ENCODE data around the gene SLC7A5. TPM values are rescaled to one million over a fixed set of nuclear protein-coding genes. Genes with fewer than 3 reads are reported as not detected.

Gene SLC7A5
- total and polyA plus RNA-seq, 2 experiments from 2014 or later: 69.9 to 79.0 TPM

- no peaks in the 10 kb centered on the region for H3K4me1 ChIP-seq (ENCODE audit: insufficient read depth)
- no peaks in the 10 kb centered on the region for H4K20me1 ChIP-seq (ENCODE audit: insufficient read depth)
- no peak overlapping the region for H3K4me2 ChIP-seq (ENCODE audit: unreplicated experiment)
- H3K79me2 ChIP-seq (ENCODE audit: insufficient read depth): no peaks in the 10 kb centered on the region
- H2AFZ ChIP-seq: no peak overlapping the region
- TF ChIP-seq EZH2 (IDR thresholded peaks at IDR 0.05; ENCODE audit: insufficient read depth, poor library complexity, severe bottlenecking): no peak
- TF ChIP-seq EZH2phosphoT487 (IDR thresholded peaks at IDR 0.05; ENCODE audit: insufficient read depth, low read depth): no peak
- no peak overlapping the region for H3K4me3 ChIP-seq
- no peak overlapping the region for H3K27ac ChIP-seq
- H3K36me3 ChIP-seq (ENCODE audit: low read depth): no peaks in the 10 kb centered on the region
- H3K9ac ChIP-seq: no peak overlapping the region
- H3K9me3 ChIP-seq (ENCODE audit: low read depth): no peaks in the 10 kb centered on the region
- no peak for DNase-seq
- in situ Hi-C loops (cut with MboI): no loop called here
- H3F3A ChIP-seq (ENCODE audit: insufficient read depth): no peaks in the 10 kb centered on the region
- 51 to 53% methylated on average over 38 of the region's 38 CpGs for WGBS, 2 experiments (ENCODE audit: low coverage in 1 of 2, low lambda C conversion rate in 2 of 2, missing lambda C conversion rate in 2 of 2)
- 0 out of 2 replicates have a peak, but pooled peaks cover 5% of the 10 kb centered on the region for H3K27me3 ChIP-seq (replicated peaks; ENCODE audit: insufficient read depth)
- H3K9me2 ChIP-seq (ENCODE audit: insufficient read depth): no peaks in the 10 kb centered on the region
These were observed 47.0 kb downstream of the SLC7A5 start for GRCh38 chr16:87822108-87822970.

DNA sequence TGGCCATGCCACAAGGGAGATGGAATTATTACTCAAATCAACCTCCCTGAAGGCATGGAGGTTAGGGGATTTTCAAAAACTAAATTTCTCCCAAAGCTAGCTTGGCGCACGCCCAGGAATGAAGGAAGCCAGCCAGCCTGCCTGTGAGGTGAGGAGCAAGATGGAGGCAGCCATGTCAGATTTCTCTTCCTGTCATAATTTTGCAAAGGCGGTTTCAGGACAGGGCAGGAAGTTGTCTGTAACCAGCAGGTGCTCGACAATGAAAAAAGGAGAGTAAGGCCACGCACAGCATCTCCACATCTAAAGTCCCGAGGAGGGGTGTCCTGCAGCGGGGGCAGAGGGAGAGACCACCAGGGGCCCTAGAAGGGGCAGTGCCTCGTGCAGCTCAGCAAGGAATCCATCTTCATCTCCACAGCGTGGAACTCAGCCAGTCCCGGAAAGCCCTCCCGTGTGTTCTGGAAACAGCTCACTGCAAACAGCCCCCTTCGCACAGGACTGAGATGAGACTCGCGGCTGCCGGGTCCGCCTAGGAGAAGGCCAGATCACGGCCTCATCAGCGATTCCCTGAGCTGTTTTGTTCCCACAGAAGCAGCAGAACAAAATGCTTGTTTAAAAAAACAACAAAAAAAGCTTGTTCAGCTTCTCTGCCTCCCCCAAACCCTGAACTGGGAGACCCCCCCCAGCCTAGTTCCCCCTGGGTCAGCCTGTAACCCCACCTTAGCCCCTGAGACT lies 47.8 kb downstream of the SLC7A5 start:
- Histone ChIP-seq H3K4me2 (ENCODE audit: unreplicated experiment) (no peak overlapping the region), H4K20me1 (ENCODE audit: insufficient read depth) (no peaks in the 10 kb centered on the region), H3K9me3 (ENCODE audit: low read depth) (no peaks in the 10 kb centered on the region), H3K27me3 (replicated peaks; ENCODE audit: insufficient read depth) (0 out of 2 replicates have a peak, but pooled peaks cover 5% of the 10 kb centered on the region), H3K9ac (no peak overlapping the region), H3K9me2 (ENCODE audit: insufficient read depth) (no peaks in the 10 kb centered on the region), H3K79me2 (ENCODE audit: insufficient read depth) (no peaks in the 10 kb centered on the region), H3K4me1 (ENCODE audit: insufficient read depth) (no peaks in the 10 kb centered on the region), H3K4me3 (no peak overlapping the region), H3K27ac (no peak overlapping the region), H3F3A (ENCODE audit: insufficient read depth) (no peaks in the 10 kb centered on the region), H2AFZ (no peak overlapping the region), H3K36me3 (ENCODE audit: low read depth) (no peaks in the 10 kb centered on the region)
- no peak for DNase-seq
- TF ChIP-seq EZH2phosphoT487 (IDR thresholded peaks at IDR 0.05; ENCODE audit: insufficient read depth, low read depth) (no peak), EZH2 (IDR thresholded peaks at IDR 0.05; ENCODE audit: insufficient read depth, poor library complexity, severe bottlenecking) (no peak)
- 58 to 59% methylated on average over 18 of the region's 18 CpGs for WGBS, 2 experiments (ENCODE audit: low coverage in 1 of 2, low lambda C conversion rate in 2 of 2, missing lambda C conversion rate in 2 of 2)
- in situ Hi-C loops (cut with MboI): no loop called here

GRCh38 chr16:87819983-87820382 lies 49.3 kb downstream of the SLC7A5 start:
- H3K36me3 ChIP-seq (ENCODE audit: low read depth): no peaks in the 10 kb centered on the region
- H3K79me2 ChIP-seq (ENCODE audit: insufficient read depth): no peaks in the 10 kb centered on the region
- no peak for DNase-seq
- no peak overlapping the region for H2AFZ ChIP-seq
- WGBS, 2 experiments (ENCODE audit: low coverage in 1 of 2, low lambda C conversion rate in 2 of 2, missing lambda C conversion rate in 2 of 2): 69 to 82% methylated on average over 16 of the region's 17 CpGs
- H3F3A ChIP-seq (ENCODE audit: insufficient read depth): no peaks in the 10 kb centered on the region
- H4K20me1 ChIP-seq (ENCODE audit: insufficient read depth): no peaks in the 10 kb centered on the region
- no peak for TF ChIP-seq EZH2 (IDR thresholded peaks at IDR 0.05; ENCODE audit: insufficient read depth, poor library complexity, severe bottlenecking)
- no peak for TF ChIP-seq EZH2phosphoT487 (IDR thresholded peaks at IDR 0.05; ENCODE audit: insufficient read depth, low read depth)
- no peak overlapping the region for H3K4me3 ChIP-seq
- no peaks in the 10 kb centered on the region for H3K9me2 ChIP-seq (ENCODE audit: insufficient read depth)
- H3K27me3 ChIP-seq (replicated peaks; ENCODE audit: insufficient read depth): no peaks in the 10 kb centered on the region
- H3K9me3 ChIP-seq (ENCODE audit: low read depth): no peaks in the 10 kb centered on the region
- no peak overlapping the region for H3K9ac ChIP-seq
- in situ Hi-C loops (cut with MboI): no loop called here
- H3K27ac ChIP-seq: no peak overlapping the region
- H3K4me2 ChIP-seq (ENCODE audit: unreplicated experiment): no peak overlapping the region
- H3K4me1 ChIP-seq (ENCODE audit: insufficient read depth): no peaks in the 10 kb centered on the region

DNA sequence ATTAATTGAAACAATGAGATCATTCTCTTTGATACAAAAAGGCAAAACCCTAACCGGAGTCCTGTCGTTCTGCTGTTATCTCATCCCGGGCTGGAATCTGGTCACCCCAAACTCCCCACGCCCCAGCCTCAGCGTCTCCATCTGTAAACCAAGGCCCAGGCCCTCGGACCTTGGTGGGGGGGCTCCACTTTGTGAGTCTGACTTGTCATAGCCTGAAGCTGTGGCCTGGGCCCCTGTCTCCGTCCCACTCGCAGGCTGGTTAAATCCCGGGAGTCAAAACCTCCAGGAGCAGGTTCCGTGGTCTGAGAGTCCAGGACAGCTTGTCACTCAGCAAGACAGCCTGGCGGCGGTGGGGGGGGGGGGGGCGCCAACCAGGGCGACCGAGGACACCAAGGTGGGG lies 50.0 kb downstream of the SLC7A5 start:
- Histone ChIP-seq H3K9ac (no peak overlapping the region), H4K20me1 (ENCODE audit: insufficient read depth) (no peaks in the 10 kb centered on the region), H3K9me2 (ENCODE audit: insufficient read depth) (no peaks in the 10 kb centered on the region), H3K4me1 (ENCODE audit: insufficient read depth) (no peaks in the 10 kb centered on the region), H3K36me3 (ENCODE audit: low read depth) (no peaks in the 10 kb centered on the region), H3K27ac (no peak overlapping the region), H3K4me2 (ENCODE audit: unreplicated experiment) (no peak overlapping the region), H3K27me3 (replicated peaks; ENCODE audit: insufficient read depth) (no peaks in the 10 kb centered on the region), H3F3A (ENCODE audit: insufficient read depth) (no peaks in the 10 kb centered on the region), H2AFZ (no peak overlapping the region), H3K9me3 (ENCODE audit: low read depth) (no peaks in the 10 kb centered on the region), H3K4me3 (no peak overlapping the region), H3K79me2 (ENCODE audit: insufficient read depth) (no peaks in the 10 kb centered on the region)
- no peak for TF ChIP-seq EZH2phosphoT487 (IDR thresholded peaks at IDR 0.05; ENCODE audit: insufficient read depth, low read depth)
- TF ChIP-seq EZH2 (IDR thresholded peaks at IDR 0.05; ENCODE audit: insufficient read depth, poor library complexity, severe bottlenecking): no peak
- no peak for DNase-seq
- in situ Hi-C loops (cut with MboI): no loop called here
- 59 to 75% methylated on average over 7 to 15 of the region's 15 CpGs for WGBS, 2 experiments (ENCODE audit: low coverage in 1 of 2, low lambda C conversion rate in 2 of 2, missing lambda C conversion rate in 2 of 2)
